ENCODE measurements around the gene IL34.

The IL34 gene

GRCh38 chr16:70689970-70690891 is 43.9 kb downstream of the IL34 start:
- DNase-seq: no peak

- DNase-seq: peak; percentile 44
These were observed 45.1 kb downstream of the IL34 start for GRCh38 chr16:70691223-70692129.

- DNase-seq: peak; percentile 92
These were observed 45.9 kb downstream of the IL34 start for GRCh38 chr16:70692130-70692872.

DNA sequence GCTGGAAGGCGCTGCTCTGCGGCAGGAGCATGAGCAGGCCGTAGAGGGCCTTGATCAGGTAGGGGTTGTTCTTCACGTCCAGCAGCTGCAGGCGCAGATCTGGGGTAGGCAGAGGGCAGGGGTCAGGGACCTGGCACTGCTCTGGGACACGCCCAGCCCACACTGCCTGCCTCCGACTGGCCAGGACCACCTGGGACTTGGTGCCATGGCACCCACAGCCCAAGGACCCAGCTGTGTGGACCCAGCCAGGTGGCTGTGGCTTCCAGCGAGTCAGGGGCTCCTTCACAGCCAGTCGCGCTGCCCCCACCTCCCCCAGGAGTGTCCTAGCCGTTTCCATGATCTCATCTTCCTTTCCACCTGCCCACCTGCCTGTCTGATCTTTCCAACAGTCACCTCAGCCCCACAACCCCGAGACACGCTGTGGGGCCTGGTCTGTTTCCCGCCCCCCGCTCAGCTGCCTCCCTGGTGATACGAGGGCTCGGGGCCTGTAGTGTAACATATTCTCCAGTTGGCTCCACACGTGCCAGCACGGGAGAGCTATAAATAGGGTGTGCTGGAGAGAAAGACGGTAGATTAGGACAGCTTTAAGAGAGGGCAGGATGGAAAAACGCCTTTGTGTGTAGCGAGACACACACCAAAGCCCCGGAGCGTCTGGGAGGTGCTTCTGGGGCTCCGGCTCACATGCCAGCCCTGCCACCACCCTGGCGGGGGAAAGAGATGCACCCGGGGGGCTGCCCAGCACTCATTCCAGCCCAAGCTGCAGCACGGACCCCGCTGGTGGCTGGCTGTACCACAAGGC is 46.7 kb downstream of the IL34 start:
- peak; percentile 95 for DNase-seq

- DNase-seq: peak; percentile 80
These were observed 47.9 kb downstream of the IL34 start for GRCh38 chr16:70694088-70694867.

DNA sequence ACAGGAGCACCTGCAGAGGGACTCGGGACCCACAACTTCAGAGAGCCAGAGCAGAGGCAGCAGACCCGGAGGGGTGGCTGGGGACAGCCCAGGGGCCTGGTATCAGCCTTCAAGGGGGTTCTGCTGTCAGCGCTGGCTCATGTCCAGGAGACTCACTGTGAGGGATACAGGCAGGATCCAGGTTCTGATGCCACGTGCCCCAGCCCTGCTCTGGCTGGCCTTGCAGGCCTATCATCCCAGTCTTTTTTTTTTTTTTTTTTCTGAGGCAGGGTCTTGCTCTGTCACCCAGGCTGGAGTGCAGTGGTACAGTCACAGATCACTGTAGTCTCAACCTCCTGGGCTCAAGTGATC is 48.5 kb downstream of the IL34 start:
- DNase-seq: peak; percentile 80

DNA sequence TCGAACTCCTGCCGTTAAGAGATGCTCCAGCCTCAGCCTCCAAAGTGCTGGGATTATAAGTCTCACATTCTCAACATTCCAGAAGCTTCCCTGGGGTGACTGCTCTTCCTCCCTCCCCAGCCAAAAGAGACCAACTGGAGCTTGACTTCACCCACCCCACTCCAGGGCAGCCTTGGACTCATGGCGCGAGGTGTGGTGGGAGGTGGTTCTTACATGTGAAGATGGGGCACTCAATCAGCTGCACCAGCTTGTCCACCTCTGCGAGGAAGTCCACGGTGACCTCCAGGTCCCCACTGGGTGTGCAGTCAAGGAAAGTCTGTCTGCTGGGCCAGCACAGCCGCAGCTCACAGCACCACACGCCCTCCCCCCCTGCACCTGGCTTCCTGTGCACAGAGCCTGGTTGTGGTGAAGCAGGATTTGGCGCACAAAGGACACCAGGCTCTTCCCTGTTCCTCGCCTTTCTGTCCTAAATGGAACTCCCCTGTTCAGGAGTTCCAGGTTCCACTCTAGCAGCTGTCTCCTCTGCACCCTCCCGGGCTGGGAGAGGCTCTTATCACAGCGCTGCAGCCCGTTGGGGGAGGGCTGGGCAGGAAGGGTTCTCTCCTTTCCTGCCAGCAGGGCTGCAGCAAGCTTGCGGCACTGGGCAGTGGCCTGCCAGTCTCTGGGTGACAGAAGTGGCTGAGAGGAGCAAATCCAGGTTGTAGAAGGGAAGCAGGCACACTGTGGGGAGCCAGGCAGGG is 49.1 kb downstream of the IL34 start:
- DNase-seq: peak; percentile 96

DNA sequence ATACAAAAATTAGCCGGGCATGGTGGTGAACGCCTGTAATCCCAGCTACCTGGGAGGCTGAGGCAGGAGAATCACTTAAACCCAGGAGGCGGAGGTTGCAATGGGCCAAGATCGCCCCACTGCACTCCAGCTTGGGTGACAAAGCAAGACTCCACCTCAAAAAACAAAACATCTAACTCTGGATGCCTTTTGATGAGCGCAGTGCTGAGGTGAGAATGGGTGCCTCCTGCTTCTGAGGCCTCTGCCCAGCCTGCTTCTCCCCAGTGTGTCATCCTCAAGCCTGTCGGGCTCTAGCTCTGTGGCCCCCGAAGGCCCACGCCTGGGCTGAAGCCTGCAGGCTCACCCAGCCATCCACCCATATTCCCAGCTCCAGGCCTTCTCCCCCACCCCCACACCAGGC is 50.0 kb downstream of the IL34 start:
- no peak for DNase-seq

- DNase-seq: no peak
These were observed 50.7 kb downstream of the IL34 start for GRCh38 chr16:70696952-70697593.

DNA sequence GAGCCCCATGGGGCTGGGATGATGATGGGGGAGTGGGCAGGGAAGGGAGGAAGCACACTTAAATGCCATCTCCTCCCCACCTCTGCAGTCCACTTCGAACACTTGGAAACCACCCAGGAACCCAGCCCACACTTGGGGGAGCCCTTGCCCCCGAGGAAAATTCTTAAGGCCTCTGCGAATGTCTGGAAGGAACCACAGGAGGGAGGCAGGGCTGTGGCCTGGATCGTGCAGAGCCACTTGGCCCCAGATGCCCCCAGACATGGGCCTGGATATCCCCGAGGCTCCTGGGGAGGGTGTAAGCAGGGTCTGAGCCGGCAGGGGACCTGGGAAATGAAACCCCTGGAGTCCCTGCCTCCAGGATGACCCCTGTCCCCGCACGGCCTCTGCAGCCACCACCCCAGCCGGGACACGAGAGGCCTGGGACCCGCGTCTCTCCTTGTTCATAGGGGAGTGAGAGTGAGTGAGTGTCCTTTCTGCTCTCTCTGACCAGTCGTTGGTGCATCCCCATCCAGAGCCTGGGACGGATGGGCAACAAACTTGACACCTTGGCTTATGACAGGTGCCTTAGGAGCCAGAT is 51.3 kb downstream of the IL34 start:
- no peak for DNase-seq

GRCh38 chr16:70698901-70699300 is 52.5 kb downstream of the IL34 start:
- DNase-seq: no peak

GRCh38 chr16:70699696-70700095 is 53.3 kb downstream of the IL34 start:
- no peak for DNase-seq

DNA sequence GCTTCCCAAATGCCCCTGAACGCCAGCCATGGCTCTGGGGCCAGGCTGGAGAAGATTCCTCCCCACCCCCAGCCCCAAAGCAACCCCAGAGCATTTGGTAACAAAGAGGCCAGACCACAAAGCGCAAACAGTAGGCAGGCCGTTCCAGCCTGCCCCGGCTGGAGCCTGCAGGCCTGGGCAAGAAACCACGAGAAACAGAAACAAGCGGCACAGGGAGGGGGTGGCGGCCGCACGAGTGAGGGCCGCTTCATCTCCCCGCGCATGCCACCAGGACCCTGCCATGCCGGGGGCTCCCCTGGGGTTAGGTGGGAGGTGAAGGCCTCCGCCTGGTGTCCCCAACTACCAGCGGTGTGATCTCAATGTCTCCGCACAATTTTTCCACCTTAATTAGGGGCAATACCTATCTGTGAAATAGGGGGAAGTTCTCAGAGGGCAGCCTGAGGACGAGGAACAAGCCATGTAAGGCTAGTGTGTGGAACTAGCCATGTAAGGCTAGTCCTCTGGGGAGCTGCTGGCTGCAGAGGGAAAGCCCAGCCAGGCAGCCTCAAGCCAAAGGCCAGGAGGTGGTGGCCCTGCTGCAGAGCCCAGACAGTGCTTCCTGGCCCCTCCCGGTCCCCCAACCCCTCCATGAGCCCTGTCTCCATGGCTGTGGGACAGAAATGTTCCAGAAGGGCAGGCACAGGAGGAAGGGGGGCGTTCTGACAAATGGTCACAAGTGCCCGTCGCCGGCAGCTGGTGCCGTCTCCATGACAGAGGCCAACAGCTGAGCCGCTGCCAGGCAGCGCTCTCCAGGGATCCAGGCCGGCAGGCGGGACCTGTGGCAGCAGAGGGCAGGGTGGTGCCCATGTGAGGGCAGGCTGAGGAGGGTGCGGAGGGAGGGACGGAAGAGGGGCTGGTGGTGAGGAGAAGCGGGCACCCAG is 54.0 kb downstream of the IL34 start:
- DNase-seq: peak; percentile 87

GRCh38 chr16:70701036-70701435 is 54.7 kb downstream of the IL34 start:
- no peak for DNase-seq

- no peak for DNase-seq
These were observed 55.2 kb downstream of the IL34 start for GRCh38 chr16:70701596-70701995.

- peak; percentile 74 for DNase-seq
These were observed 55.6 kb downstream of the IL34 start for GRCh38 chr16:70701998-70702397.

DNA sequence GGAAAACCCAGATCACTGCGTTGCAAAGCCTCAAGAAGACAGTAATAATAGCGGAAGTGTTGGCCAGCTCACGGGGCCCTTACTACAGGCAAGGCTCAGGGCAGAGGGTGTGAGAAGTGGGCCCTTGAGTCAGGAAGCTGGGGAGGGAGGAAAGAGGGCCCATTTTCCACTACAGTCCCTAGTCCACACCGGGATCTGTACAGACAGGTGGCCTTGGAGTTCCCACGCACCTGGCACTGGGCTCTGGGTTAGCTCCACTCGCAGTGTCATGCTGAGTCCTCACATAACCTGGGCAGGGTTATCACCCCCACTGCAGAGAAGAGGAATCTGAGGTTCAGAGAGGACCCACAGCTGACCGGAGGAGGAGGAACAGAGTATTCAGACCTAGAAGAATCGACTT is 56.3 kb downstream of the IL34 start:
- DNase-seq: peak; percentile 41

- peak; percentile 82 for DNase-seq
These were observed 56.9 kb downstream of the IL34 start for GRCh38 chr16:70703041-70703834.
